HCEC 1CT (cell line): ENCODE data around the gene ZNF274.
"Not testable (repeated sequence)": the region's sequence is repeated elsewhere in the genome, so short reads cannot be mapped to it uniquely, and the experiment has no call there.

Experiments
- DNase-seq: peaks from one replicate; pipeline ENCODE4 v3.0.0-alpha.2; 2017

Gene ZNF274

GRCh38 chr19:58212336-58213074 lies 29.6 kb downstream of the ZNF274 start:
- peak; percentile 5 for DNase-seq

- no peak for DNase-seq
Measured at GRCh38 chr19:58213075-58213369, 30.2 kb downstream of the ZNF274 start.

- DNase-seq, result no peak
Measured at GRCh38 chr19:58217069-58217481, 34.2 kb downstream of the ZNF274 start.

- DNase-seq, result no peak
Measured at GRCh38 chr19:58217607-58218391, 34.9 kb downstream of the ZNF274 start.

GRCh38 chr19:58218899-58219298 lies 36.0 kb downstream of the ZNF274 start:
- DNase-seq, result peak; percentile 4

GRCh38 chr19:58227964-58228584 lies 45.2 kb downstream of the ZNF274 start:
- no peak for DNase-seq

- peak; percentile 70 for DNase-seq
Measured at GRCh38 chr19:58228585-58229254, 45.9 kb downstream of the ZNF274 start, which contains the start of gene ZNF544. TSS of gene ZNF544 (plus strand) at chr19:58228914. CDS start at chr19:58244024, 15,110 bp downstream.

- DNase-seq, result peak; percentile 23
Measured at GRCh38 chr19:58229255-58229639, 46.4 kb downstream of the ZNF274 start.

GRCh38 chr19:58237324-58237723 lies 54.5 kb downstream of the ZNF274 start:
- DNase-seq, result no peak

- no peak for DNase-seq
Measured at GRCh38 chr19:58243351-58243750, 60.5 kb downstream of the ZNF274 start.

GRCh38 chr19:58248886-58249285 lies 66.0 kb downstream of the ZNF274 start:
- DNase-seq, result no peak

GRCh38 chr19:58252102-58252685 lies 69.3 kb downstream of the ZNF274 start:
- no peak for DNase-seq

GRCh38 chr19:58258259-58258658 lies 75.4 kb downstream of the ZNF274 start:
- not testable (repeated sequence) for DNase-seq

- no peak for DNase-seq
Measured at GRCh38 chr19:58261600-58261967, 78.7 kb downstream of the ZNF274 start.

- DNase-seq, result no peak
Measured at GRCh38 chr19:58261968-58262921, 79.4 kb downstream of the ZNF274 start.

GRCh38 chr19:58262922-58263296 lies 80.0 kb downstream of the ZNF274 start:
- DNase-seq, result no peak
